Nephron (organoid): ENCODE measurements around the gene DGKZ.

Experiments used
- H3K27ac Mint-ChIP-seq, 3 experiments: 2 replicates each; pipeline ENCODE4 v1.8.0; 2020; ENCODE audit warnings: mixed read lengths in 3 of 3, mild to moderate bottlenecking in 2 of 3, moderate library complexity in 1 of 3
- H3K27me3 Mint-ChIP-seq: 2 replicates; pipeline ENCODE4 v1.8.0; 2021; ENCODE audit warnings: low read depth, mild to moderate bottlenecking, moderate library complexity, mixed read lengths
- H3K36me3 Mint-ChIP-seq: 2 replicates; pipeline ENCODE4 v1.8.0; 2020; ENCODE audit warnings: low read depth, mixed read lengths
- H3K4me1 Mint-ChIP-seq: 2 replicates; pipeline ENCODE4 v1.8.0; 2020; ENCODE audit warnings: mixed read lengths
- H3K4me3 Mint-ChIP-seq, 3 experiments: 2 replicates each; pipeline ENCODE4 v1.8.0; 2020; ENCODE audit warnings: mild to moderate bottlenecking in 3 of 3, mixed read lengths in 3 of 3, moderate library complexity in 2 of 3
- H3K9me3 Mint-ChIP-seq: 2 replicates; pipeline ENCODE4 v1.8.0; 2020; ENCODE audit warnings: mixed read lengths
- CTCF ChIP-seq, 3 experiments: fragments of 200-600 bp; sonication (generic); IDR thresholded peaks; one replicate each; pipeline ENCODE4 v1.5.0; 2021; ENCODE audit warnings: antibody characterized with exemption in 3 of 3; ENCODE audit not compliant: unreplicated experiment in 3 of 3

DGKZ gene

GRCh38 chr11:46308631-46309419 is 38.4 kb upstream of the DGKZ start:
- no peak overlapping the region for H3K4me3 Mint-ChIP-seq
- H3K36me3 Mint-ChIP-seq: no peaks in the 10 kb centered on the region
- H3K4me1 Mint-ChIP-seq: peaks cover 10% of the 10 kb centered on the region
- no peaks in the 10 kb centered on the region for H3K9me3 Mint-ChIP-seq
- H3K27ac Mint-ChIP-seq: peak overlapping the region in 2 of 3 experiments; percentile 72 to 83
- peak; percentile 86 to 87 (median 86) for TF ChIP-seq CTCF (IDR thresholded peaks at IDR 0.05; ENCODE audit: unreplicated experiment in 3 of 3)
- H3K27me3 Mint-ChIP-seq: no peaks in the 10 kb centered on the region

- TF ChIP-seq CTCF (IDR thresholded peaks at IDR 0.05; ENCODE audit: unreplicated experiment in 3 of 3): no peak
- no peaks in the 10 kb centered on the region for H3K36me3 Mint-ChIP-seq
- no peaks in the 10 kb centered on the region for H3K9me3 Mint-ChIP-seq
- H3K27me3 Mint-ChIP-seq: no peaks in the 10 kb centered on the region
- no peak overlapping the region for H3K27ac Mint-ChIP-seq
- H3K4me1 Mint-ChIP-seq: peaks cover 10% of the 10 kb centered on the region
- no peak overlapping the region for H3K4me3 Mint-ChIP-seq
Observed at GRCh38 chr11:46309814-46310259, 37.4 kb upstream of the DGKZ start.

GRCh38 chr11:46315033-46315738 is 32.1 kb upstream of the DGKZ start:
- H3K36me3 Mint-ChIP-seq: peaks cover 16% of the 10 kb centered on the region
- peak overlapping the region in 1 of 3 experiments; percentile 16 for H3K27ac Mint-ChIP-seq
- no peaks in the 10 kb centered on the region for H3K4me1 Mint-ChIP-seq
- H3K27me3 Mint-ChIP-seq: no peaks in the 10 kb centered on the region
- H3K9me3 Mint-ChIP-seq: no peaks in the 10 kb centered on the region
- H3K4me3 Mint-ChIP-seq: no peak overlapping the region
- TF ChIP-seq CTCF (IDR thresholded peaks at IDR 0.05; ENCODE audit: unreplicated experiment in 3 of 3): peak; percentile 77 to 85 (median 80)

GRCh38 chr11:46315783-46316563 is 31.3 kb upstream of the DGKZ start:
- Mint-ChIP-seq H3K27me3 (no peaks in the 10 kb centered on the region), H3K27ac (no peak overlapping the region), H3K4me1 (no peaks in the 10 kb centered on the region), H3K9me3 (no peaks in the 10 kb centered on the region), H3K4me3 (no peak overlapping the region), H3K36me3 (peaks cover 21% of the 10 kb centered on the region)
- no peak for TF ChIP-seq CTCF (IDR thresholded peaks at IDR 0.05; ENCODE audit: unreplicated experiment in 3 of 3)

- Mint-ChIP-seq H3K27me3 (no peaks in the 10 kb centered on the region), H3K27ac (peak overlapping the region in 1 of 3 experiments; percentile 40), H3K4me3 (no peak overlapping the region), H3K36me3 (peaks cover 31% of the 10 kb centered on the region), H3K9me3 (no peaks in the 10 kb centered on the region), H3K4me1 (no peaks in the 10 kb centered on the region)
- no peak for TF ChIP-seq CTCF (IDR thresholded peaks at IDR 0.05; ENCODE audit: unreplicated experiment in 3 of 3)
Observed at GRCh38 chr11:46319074-46319453, 28.2 kb upstream of the DGKZ start.
